KMS-11 (cell line): Measurements from ENCODE around the gene HSD17B2.

Experiments
- H2AFZ ChIP-seq: fragments of 200-600 bp; sonication (generic); 2 replicates; pipeline ENCODE4 v1.6.1; 2016; ENCODE audit warnings: antibody characterized with exemption, mixed run types, low read depth
- H3K27ac ChIP-seq: fragments of 200-600 bp; sonication (generic); 2 replicates; pipeline ENCODE4 v1.6.1; 2016; ENCODE audit warnings: mild to moderate bottlenecking, mixed run types
- H3K27me3 ChIP-seq: fragments of 200-600 bp; sonication (generic); 2 replicates; pipeline ENCODE4 v1.6.1; 2017; ENCODE audit warnings: mild to moderate bottlenecking, low read depth, mixed run types, moderate library complexity; ENCODE audit not compliant: insufficient read depth
- H3K36me3 ChIP-seq: fragments of 200-600 bp; sonication (generic); 2 replicates; pipeline ENCODE4 v1.6.1; 2017; ENCODE audit warnings: mild to moderate bottlenecking, mixed run types; ENCODE audit not compliant: insufficient read depth
- H3K4me1 ChIP-seq: fragments of 200-600 bp; sonication (generic); 2 replicates; pipeline ENCODE4 v1.6.1; 2016; ENCODE audit warnings: mild to moderate bottlenecking, low read depth, mixed run types; ENCODE audit not compliant: poor library complexity, severe bottlenecking
- H3K4me2 ChIP-seq: fragments of 200-600 bp; sonication (generic); 2 replicates; pipeline ENCODE4 v1.7.0; 2016; ENCODE audit warnings: mild to moderate bottlenecking, mixed run types
- H3K4me3 ChIP-seq: fragments of 200-600 bp; sonication (generic); IDR thresholded peaks from 2 replicates; pipeline ENCODE4 v1.6.1; 2017; ENCODE audit warnings: low read depth, low read length, mixed read lengths; ENCODE audit not compliant: insufficient read depth
- H3K79me2 ChIP-seq: fragments of 200-600 bp; sonication (generic); 2 replicates; pipeline ENCODE4 v1.6.1; 2016; ENCODE audit warnings: low read depth, mixed run types; ENCODE audit not compliant: insufficient read depth
- H3K9ac ChIP-seq: fragments of 200-600 bp; sonication (generic); 2 replicates; pipeline ENCODE4 v1.6.1; 2016; ENCODE audit warnings: mild to moderate bottlenecking, mixed run types
- H4K20me1 ChIP-seq: fragments of 200-600 bp; sonication (generic); 2 replicates; pipeline ENCODE4 v1.6.1; 2016; ENCODE audit warnings: mild to moderate bottlenecking, mixed run types; ENCODE audit not compliant: insufficient read depth
- TF ChIP-seq, protein P1 (sequence below): fragments of 200-600 bp; sonication (generic); conservative IDR thresholded peaks from 2 replicates; pipeline ENCODE4 v1.6.1; 2017; ENCODE audit warnings: low read depth, mild to moderate bottlenecking, antibody characterized with exemption, low read length, moderate library complexity, mixed read lengths

HSD17B2 gene

DNA sequence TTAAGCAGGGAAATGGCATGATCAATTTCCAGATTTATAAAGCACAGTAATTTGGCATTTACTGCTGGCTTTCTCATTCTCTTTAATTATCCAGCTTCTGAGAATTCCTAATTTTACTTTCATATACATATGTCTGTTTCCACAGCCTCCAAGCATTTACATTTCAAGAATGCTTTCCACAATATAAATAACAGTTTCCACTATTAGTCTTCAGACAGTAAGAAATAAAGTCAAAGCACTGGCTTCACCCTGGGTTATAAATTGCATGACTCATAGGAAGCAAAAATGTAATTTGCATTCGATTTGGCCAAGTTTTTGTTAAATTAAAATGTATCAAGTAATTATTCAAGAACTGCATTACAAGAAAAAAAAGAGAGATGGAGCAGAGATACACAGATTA, 81.5 kb downstream of the HSD17B2 start:
- TF ChIP-seq, protein P1, sequence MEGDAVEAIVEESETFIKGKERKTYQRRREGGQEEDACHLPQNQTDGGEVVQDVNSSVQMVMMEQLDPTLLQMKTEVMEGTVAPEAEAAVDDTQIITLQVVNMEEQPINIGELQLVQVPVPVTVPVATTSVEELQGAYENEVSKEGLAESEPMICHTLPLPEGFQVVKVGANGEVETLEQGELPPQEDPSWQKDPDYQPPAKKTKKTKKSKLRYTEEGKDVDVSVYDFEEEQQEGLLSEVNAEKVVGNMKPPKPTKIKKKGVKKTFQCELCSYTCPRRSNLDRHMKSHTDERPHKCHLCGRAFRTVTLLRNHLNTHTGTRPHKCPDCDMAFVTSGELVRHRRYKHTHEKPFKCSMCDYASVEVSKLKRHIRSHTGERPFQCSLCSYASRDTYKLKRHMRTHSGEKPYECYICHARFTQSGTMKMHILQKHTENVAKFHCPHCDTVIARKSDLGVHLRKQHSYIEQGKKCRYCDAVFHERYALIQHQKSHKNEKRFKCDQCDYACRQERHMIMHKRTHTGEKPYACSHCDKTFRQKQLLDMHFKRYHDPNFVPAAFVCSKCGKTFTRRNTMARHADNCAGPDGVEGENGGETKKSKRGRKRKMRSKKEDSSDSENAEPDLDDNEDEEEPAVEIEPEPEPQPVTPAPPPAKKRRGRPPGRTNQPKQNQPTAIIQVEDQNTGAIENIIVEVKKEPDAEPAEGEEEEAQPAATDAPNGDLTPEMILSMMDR = no peak
- H3K27ac ChIP-seq = no peak overlapping the region
- H3K27me3 ChIP-seq = no peaks in the 10 kb centered on the region
- no peaks in the 10 kb centered on the region for H3K79me2 ChIP-seq
- no peaks in the 10 kb centered on the region for H3K36me3 ChIP-seq
- H2AFZ ChIP-seq = no peak overlapping the region
- H3K4me1 ChIP-seq = no peaks in the 10 kb centered on the region
- H3K9ac ChIP-seq = no peak overlapping the region
- H3K4me2 ChIP-seq = no peak overlapping the region
- H4K20me1 ChIP-seq = no peaks in the 10 kb centered on the region
- H3K4me3 ChIP-seq = no peak overlapping the region

DNA sequence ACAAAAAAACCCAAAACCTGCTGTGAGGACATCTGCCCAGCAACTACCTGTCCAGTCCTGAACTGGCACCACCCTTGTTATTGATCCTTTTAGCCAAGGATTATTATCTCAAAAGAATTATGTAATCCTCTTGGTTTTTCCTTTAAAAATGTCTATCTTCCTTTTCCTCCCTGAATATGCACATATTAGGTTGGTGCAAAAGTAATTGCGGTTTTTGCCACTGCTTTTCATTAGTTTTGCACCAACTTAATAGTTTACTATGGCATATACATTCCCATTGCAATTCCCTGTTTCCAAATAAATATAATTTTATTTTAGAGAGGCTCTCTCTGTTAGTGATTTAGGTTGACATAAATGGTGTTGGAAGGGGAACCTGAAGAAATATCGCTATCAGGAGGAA, 83.7 kb downstream of the HSD17B2 start:
- Histone ChIP-seq H4K20me1 (no peaks in the 10 kb centered on the region), H3K27ac (no peak overlapping the region), H3K79me2 (no peaks in the 10 kb centered on the region), H3K9ac (no peak overlapping the region), H3K4me1 (no peaks in the 10 kb centered on the region), H3K36me3 (no peaks in the 10 kb centered on the region), H3K4me2 (no peak overlapping the region), H3K27me3 (no peaks in the 10 kb centered on the region), H3K4me3 (no peak overlapping the region), H2AFZ (no peak overlapping the region)
- TF ChIP-seq, protein P1 = no peak

DNA sequence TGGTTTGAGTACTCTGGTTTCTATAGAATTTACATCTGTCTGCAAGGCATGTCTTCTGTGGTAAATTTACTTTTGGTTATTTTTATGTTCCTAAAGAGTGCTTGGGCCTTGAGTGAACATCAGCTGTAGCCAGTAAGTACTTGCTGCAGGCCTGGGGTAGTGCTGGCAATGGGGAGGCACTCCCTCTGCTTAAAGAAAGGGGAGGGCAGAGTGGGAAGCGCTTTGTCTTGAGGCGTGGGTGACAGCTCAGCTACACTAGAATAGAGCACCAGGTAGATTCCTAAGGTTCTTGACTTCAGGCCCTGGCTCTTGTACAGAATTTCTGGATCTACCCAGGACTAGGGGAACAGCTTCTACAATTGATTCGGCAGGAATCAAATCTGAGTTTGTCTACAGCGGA, 84.4 kb downstream of the HSD17B2 start:
- H3K4me2 ChIP-seq = no peak overlapping the region

DNA sequence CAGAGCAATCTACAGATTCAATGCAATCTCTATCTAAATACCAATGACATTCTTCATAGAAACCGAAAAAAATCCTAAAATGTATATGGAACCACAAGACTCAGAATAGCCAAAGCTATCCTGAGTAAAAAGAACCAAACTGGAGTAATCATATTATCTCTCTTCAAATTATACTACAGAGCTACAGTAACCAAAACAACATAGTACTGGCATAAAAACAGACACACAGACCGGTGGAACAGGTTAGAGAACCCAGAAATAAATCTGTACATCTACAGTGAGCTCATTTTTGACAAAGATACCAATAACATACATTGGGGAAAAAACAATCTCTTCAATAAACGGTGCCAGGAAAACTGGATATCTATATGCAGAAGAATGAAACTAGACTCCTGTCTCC, 89.6 kb downstream of the HSD17B2 start:
- no peak overlapping the region for H3K4me3 ChIP-seq
- H4K20me1 ChIP-seq = no peaks in the 10 kb centered on the region
- no peak overlapping the region for H2AFZ ChIP-seq
- no peak overlapping the region for H3K4me2 ChIP-seq
- H3K79me2 ChIP-seq = no peaks in the 10 kb centered on the region
- no peak overlapping the region for H3K9ac ChIP-seq
- H3K36me3 ChIP-seq = no peaks in the 10 kb centered on the region
- TF ChIP-seq, protein P1 = no peak
- H3K27ac ChIP-seq = no peak overlapping the region
- H3K4me1 ChIP-seq = no peaks in the 10 kb centered on the region
- H3K27me3 ChIP-seq = no peaks in the 10 kb centered on the region

More for the DNA sequence above, 84.4 kb downstream of the HSD17B2 start:
- Histone ChIP-seq H3K36me3 (no peaks in the 10 kb centered on the region), H3K27me3 (no peaks in the 10 kb centered on the region), H3K4me1 (no peaks in the 10 kb centered on the region), H3K27ac (no peak overlapping the region), H3K4me3 (no peak overlapping the region), H4K20me1 (no peaks in the 10 kb centered on the region), H3K79me2 (no peaks in the 10 kb centered on the region), H2AFZ (no peak overlapping the region), H3K9ac (no peak overlapping the region)
- TF ChIP-seq, protein P1 = no peak

DNA sequence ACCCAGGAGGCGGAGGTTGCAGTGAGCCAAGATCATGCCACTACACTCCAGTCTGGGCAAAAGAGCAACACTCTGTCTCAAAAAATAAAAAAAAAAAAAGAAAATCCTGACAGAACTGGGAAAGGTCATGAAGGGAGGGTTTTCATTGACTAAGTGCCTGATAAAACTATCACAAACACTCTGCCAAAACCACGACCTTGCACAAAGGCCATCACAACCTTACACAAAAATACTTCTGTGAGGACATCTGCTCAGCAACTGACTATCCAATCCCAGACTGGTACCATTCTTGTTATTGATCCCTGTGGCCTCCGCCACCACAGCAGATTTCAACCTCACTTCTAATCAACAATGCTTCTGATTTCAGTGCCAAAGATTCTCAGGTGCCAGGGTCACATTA, 94.8 kb downstream of the HSD17B2 start:
- Histone ChIP-seq H3K27me3 (no peaks in the 10 kb centered on the region), H3K4me2 (no peak overlapping the region), H3K9ac (no peak overlapping the region), H3K36me3 (no peaks in the 10 kb centered on the region), H3K4me3 (no peak overlapping the region), H2AFZ (no peak overlapping the region), H4K20me1 (no peaks in the 10 kb centered on the region), H3K79me2 (no peaks in the 10 kb centered on the region), H3K4me1 (no peaks in the 10 kb centered on the region), H3K27ac (no peak overlapping the region)
- TF ChIP-seq, protein P1 = no peak
